ENCODE measurements around the gene NCF2.

NCF2 gene

GRCh38 chr1:183548116-183548515 lies 42.1 kb downstream of the NCF2 start:
- DNase-seq = no peak

GRCh38 chr1:183546427-183546826 lies 43.8 kb downstream of the NCF2 start:
- no peak for DNase-seq

GRCh38 chr1:183544598-183545297 lies 45.5 kb downstream of the NCF2 start:
- DNase-seq = no peak

GRCh38 chr1:183543619-183544204 lies 46.5 kb downstream of the NCF2 start:
- DNase-seq = peak; percentile 59

GRCh38 chr1:183537405-183537804 lies 52.9 kb downstream of the NCF2 start:
- DNase-seq = no peak

GRCh38 chr1:183533617-183534174 lies 56.6 kb downstream of the NCF2 start:
- no peak for DNase-seq

GRCh38 chr1:183528577-183528976 lies 61.7 kb downstream of the NCF2 start:
- no peak for DNase-seq

GRCh38 chr1:183522104-183522503 lies 68.2 kb downstream of the NCF2 start:
- no peak for DNase-seq

GRCh38 chr1:183520379-183520778 lies 69.9 kb downstream of the NCF2 start:
- no peak for DNase-seq

GRCh38 chr1:183517401-183517800 lies 72.9 kb downstream of the NCF2 start:
- no peak for DNase-seq

- DNase-seq = no peak
Measured at GRCh38 chr1:183516725-183517124, 73.5 kb downstream of the NCF2 start.

- no peak for DNase-seq
Measured at GRCh38 chr1:183515002-183515689, 75.1 kb downstream of the NCF2 start.

- no peak for DNase-seq
Measured at GRCh38 chr1:183514235-183514634, 76.0 kb downstream of the NCF2 start.

- no peak for DNase-seq
Measured at GRCh38 chr1:183512450-183512849, 77.8 kb downstream of the NCF2 start.

- no peak for DNase-seq
Measured at GRCh38 chr1:183508694-183509093, 81.6 kb downstream of the NCF2 start.

- DNase-seq = no peak
Measured at GRCh38 chr1:183506561-183506960, 83.7 kb downstream of the NCF2 start.

All from CD4-positive, alpha-beta T cell treated with Interleukin-10 for 1 hour (primary cell).